Measurements from ENCODE around the gene HOXA5.

HOXA5 gene

DNA sequence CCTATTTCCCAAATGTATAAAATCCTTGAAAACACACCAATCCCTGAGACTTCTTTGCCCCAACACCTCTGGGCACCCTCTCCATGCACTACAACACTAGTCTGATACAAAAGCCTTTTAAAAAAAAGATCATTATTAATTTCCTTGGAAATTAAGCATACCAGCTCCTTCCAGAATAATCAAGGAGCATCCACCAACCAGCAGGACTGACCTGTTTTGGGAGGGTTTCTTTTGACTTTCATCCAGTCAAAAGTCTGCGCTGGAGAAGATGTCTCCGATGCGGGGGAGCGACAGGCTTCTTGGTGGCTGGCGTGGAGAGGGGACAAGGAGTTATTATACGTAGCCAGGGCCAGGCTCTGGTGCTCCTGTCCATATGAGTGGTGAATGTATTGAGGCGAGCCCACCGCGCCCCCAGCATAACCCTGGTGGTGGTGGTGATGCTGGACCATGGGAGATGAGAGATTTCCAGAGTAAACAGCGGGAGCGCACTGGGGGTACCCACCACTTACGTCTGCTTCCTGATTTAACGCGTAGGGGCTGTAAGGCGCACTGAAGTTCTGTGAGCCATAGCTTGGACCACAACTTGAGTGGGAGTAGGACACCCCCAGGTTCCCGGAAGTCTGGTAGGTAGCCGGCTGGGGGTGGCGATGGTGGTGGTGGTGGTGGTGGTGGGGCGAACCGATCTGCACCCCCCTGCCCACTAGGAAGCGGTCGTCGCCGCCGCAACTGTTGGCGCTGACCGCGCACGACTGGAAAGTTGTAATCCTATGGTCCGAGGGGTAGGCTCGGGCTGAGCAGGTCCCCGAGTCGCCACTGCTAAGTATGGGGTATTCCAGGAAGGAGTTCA lies 48.2 kb downstream of the HOXA5 start:
- DNase-seq (ENCODE audit: low spot score), result no peak

DNA sequence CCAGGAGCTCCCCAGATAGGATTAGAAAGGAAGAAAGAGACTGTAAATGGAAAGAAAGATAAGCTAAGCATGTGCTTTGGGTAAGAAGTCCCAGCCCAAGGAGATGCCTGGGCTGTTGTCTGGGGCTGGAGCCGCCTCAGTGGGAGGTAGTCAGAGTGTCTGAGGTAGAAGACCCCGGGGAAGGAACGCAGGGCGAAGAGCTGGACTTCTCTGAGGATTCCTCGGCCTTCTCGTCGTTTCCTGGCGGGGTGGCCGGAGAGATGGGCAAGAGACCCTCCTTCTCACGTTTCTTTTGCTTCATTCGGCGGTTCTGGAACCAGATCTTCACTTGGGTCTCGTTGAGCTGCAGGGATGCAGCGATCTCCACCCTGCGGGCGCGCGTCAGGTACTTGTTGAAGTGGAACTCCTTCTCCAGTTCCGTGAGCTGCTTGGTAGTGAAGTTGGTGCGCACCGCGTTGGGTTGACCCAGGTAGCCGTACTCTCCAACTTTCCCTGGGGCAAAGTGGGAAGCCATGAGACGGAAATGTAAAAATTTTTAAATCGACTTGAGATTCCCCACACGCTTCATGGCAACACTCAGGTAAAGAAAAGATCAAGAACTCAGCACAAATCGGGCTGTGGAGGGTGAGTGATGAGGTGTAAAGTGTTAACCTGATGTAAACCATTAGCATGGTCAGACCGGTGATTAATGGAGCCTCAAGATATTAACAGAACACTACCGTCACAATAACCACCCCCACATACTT lies 49.0 kb downstream of the HOXA5 start:
- no peak for DNase-seq (ENCODE audit: low spot score)

DNA sequence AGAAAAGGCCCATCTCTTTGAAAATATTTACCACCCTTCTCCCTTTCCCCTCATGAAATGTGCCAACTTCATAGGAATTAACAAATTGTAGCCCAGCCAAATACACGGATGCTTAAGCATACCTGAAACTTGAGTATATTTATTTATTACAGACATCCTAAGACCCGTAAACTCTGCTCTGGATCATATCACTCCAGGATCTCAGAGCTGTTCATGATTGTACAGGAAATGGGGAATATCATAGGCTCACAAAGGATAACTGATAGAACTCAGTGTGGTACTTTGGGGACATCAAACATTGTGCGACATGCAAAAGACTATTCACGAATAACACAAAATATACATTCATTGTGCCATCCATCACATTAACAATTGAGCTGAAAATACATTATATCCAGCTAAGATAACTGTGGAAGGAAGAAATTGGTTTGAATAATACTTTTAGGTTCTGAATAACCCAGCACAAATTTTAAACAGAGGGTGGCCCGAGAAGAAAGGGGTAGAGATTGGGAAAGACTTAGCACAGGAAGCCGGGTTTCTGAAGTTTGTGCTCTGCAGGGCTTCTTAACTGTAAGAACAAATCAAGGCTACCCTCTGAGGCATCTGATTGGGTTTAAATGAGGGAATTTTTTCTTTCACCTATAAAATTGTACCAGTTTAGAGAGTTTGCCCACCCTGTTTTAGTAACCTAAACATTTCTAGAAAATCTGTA lies 50.1 kb downstream of the HOXA5 start:
- DNase-seq (ENCODE audit: low spot score), result no peak

DNA sequence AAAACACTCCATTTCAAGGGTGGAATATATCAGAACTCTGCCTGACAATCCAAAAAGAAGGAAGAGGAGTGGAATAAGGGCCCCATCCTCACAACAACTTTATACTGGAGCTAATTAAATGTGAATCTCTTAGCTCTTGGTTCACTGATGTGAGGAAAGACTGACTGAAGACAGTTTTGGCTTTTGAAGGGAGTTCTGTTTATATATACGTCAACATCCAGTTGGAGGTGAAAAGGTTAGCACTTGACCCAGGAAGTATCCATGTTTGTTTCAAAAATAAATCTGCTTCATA lies 50.7 kb downstream of the HOXA5 start:
- DNase-seq (ENCODE audit: low spot score), result no peak

DNA sequence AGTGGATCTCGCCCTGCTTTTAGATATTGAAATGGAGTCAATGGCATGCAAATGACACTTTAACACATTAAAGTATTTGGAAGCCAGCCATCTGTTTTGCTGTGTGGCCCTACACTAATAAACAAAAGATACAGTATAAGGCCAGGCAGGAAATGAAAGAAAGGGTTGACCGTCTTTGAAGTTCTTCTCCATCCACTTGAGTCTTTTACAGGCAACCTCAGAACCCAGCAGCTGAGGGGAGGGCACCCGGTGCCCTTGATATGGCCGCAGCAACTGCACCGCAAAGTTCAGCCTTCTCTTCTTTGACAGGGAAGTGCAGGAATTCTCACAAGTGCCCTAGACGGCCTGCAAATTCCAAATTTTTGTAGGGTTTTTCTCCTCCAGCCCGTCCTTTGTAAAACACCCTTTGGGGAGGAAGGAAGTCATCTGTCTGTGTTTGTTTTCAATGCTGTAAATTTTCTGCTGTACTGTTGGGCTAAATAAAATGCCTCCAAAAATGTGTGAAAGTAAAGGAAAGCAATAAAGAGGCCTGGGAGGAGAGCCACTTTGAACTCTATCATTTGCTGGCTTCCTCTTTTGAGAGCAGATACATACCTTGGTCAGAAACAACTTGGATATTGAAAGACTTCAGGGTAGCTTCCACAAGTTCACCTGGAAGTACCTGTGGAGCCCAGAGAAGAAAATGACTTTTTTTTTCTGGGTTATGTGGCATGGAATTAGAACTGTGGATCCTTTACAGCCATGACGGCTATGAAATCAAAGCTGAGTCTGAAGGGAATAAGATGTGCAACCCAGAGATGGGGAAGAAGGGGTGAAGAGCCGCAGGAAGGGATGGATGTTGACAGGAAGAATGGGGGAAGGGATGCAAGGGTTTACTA lies 51.3 kb downstream of the HOXA5 start:
- DNase-seq (ENCODE audit: low spot score), result no peak

DNA sequence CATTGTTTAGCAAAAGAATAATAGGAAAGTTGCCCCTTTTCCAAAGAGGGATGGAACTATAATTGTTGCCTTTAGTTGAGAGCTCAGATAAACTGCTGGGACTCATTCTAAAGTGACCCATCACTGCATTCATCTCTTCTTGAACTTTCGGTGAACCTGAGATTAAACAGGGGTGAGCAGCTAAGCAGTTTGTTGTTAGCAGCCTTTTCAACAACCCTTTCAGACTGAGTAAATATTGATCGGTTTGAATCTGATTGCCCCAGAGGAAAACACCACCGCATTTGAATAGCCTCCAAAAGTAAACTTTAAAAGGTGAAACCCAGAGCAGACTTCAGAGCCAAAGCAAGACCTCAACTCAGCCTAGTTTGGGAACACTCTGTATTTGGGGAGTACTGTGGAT lies 52.4 kb downstream of the HOXA5 start:
- DNase-seq (ENCODE audit: low spot score), result no peak

All from RKO (cell line).